MM.1S (cell line): Measurements from ENCODE around the gene ELOF1.

Experiments used
- CTCF ChIP-seq: fragments of 300-600 bp; sonication (generic); IDR thresholded peaks from 2 replicates; pipeline ENCODE4 v1.5.1; 2016; ENCODE audit warnings: antibody characterized with exemption, low read length, mixed read lengths
- EZH2 ChIP-seq: fragments of 300-600 bp; sonication (generic); optimal IDR thresholded peaks from 2 replicates; pipeline ENCODE3; 2017; ENCODE audit warnings: low read depth, mild to moderate bottlenecking, antibody characterized with exemption, low read length, mixed read lengths
- EZH2phosphoT487 ChIP-seq: fragments of 300-600 bp; sonication (generic); IDR thresholded peaks from 2 replicates; pipeline ENCODE4 v1.6.1; 2018; ENCODE audit warnings: antibody characterized with exemption, low read length

GRCh38 chr19:11534948-11535347 is 24.1 kb downstream of the ELOF1 start:
- TF ChIP-seq CTCF, result no peak
- TF ChIP-seq EZH2, result no peak
- no peak for TF ChIP-seq EZH2phosphoT487
